Keratinocyte (primary cell): ENCODE measurements around the gene CCDC77. TPM values are rescaled to one million over a fixed set of nuclear protein-coding genes. Genes with fewer than 3 reads are reported as not detected.

Experiments
- DNase-seq: peaks from one replicate; pipeline ENCODE4 v3.0.0-alpha.2; 2011; ENCODE audit warnings: low read depth, missing footprints, low spot score
- FAIRE-seq: peaks from 2 replicates; lab custom pipeline; 2011; peaks lifted over from hg19 to GRCh38; lab: Jason Lieb, UNC
- H2AFZ ChIP-seq: 2 replicates; pipeline ENCODE4 v1.6.0; 2012; ENCODE audit warnings: low read length, control low read depth, inconsistent platforms; ENCODE audit not compliant: control insufficient read depth
- H3K27ac ChIP-seq: 2 replicates; pipeline ENCODE4 v1.5.1; 2011; ENCODE audit warnings: low read length; ENCODE audit not compliant: control insufficient read depth, insufficient read depth
- H3K27me3 ChIP-seq: 3 replicates; pipeline ENCODE4 v1.6.0; 2011; ENCODE audit warnings: low read length; ENCODE audit not compliant: control insufficient read depth, insufficient read depth; ENCODE audit errors: extremely low read depth
- H3K36me3 ChIP-seq, 2 experiments: 2 replicates in 1 of 2; 3 replicates in 1 of 2; pipeline ENCODE4 v1.5.1; 2011; ENCODE audit warnings: low read length in 2 of 2, mild to moderate bottlenecking in 1 of 2; ENCODE audit not compliant: control insufficient read depth in 2 of 2, insufficient read depth in 2 of 2; ENCODE audit errors: extremely low read depth in 1 of 2
- H3K4me1 ChIP-seq: 3 replicates; pipeline ENCODE4 v1.5.1; 2011; ENCODE audit warnings: low read length; ENCODE audit not compliant: control insufficient read depth, insufficient read depth; ENCODE audit errors: extremely low read depth
- H3K4me2 ChIP-seq: 3 replicates; pipeline ENCODE4 v1.6.0; 2011; ENCODE audit warnings: low read depth, low read length; ENCODE audit not compliant: control insufficient read depth, insufficient read depth; ENCODE audit errors: extremely low read depth
- H3K4me3 ChIP-seq, 3 experiments: fragments of 200-600 bp in 1 of 3; sonication (generic) in 1 of 3; 2 replicates in 2 of 3; 3 replicates in 1 of 3; pipeline ENCODE4 v1.5.1; 2011 to 2016; ENCODE audit warnings: low read length in 3 of 3, mild to moderate bottlenecking in 3 of 3, control low read depth in 2 of 3, inconsistent platforms in 1 of 3, low read depth in 1 of 3, mixed read lengths in 1 of 3, mixed run types in 1 of 3, moderate library complexity in 1 of 3; ENCODE audit not compliant: control insufficient read depth in 2 of 3, insufficient read depth in 2 of 3; ENCODE audit errors: extremely low read depth in 1 of 3
- H3K79me2 ChIP-seq: 2 replicates; pipeline ENCODE4 v1.6.0; 2012; ENCODE audit warnings: low read length; ENCODE audit not compliant: control insufficient read depth, insufficient read depth
- H3K9ac ChIP-seq: 3 replicates; pipeline ENCODE4 v1.6.0; 2011; ENCODE audit warnings: low read length; ENCODE audit not compliant: control insufficient read depth, insufficient read depth; ENCODE audit errors: extremely low read depth
- H3K9me1 ChIP-seq: 3 replicates; pipeline ENCODE4 v1.6.0; 2011; ENCODE audit warnings: low read length; ENCODE audit not compliant: control insufficient read depth, insufficient read depth; ENCODE audit errors: extremely low read depth
- H3K9me3 ChIP-seq: 2 replicates; pipeline ENCODE4 v1.5.1; 2012; ENCODE audit warnings: low read depth, low read length; ENCODE audit not compliant: control insufficient read depth
- H4K20me1 ChIP-seq: 3 replicates; pipeline ENCODE4 v1.6.0; 2011; ENCODE audit warnings: low read length; ENCODE audit not compliant: control insufficient read depth, insufficient read depth; ENCODE audit errors: extremely low read depth
- CTCF ChIP-seq, 3 experiments: IDR thresholded peaks in 1 of 3; conservative IDR thresholded peaks in 1 of 3; optimal IDR thresholded peaks in 1 of 3; 2 replicates in 2 of 3; 3 replicates in 1 of 3; pipeline versions ENCODE3 to v1.5.1; 2011; ENCODE audit warnings: low read length in 3 of 3, mild to moderate bottlenecking in 3 of 3, moderate library complexity in 2 of 3, control low read depth in 1 of 3, inconsistent platforms in 1 of 3; ENCODE audit not compliant: insufficient read depth in 2 of 3; ENCODE audit errors: extremely low read depth in 1 of 3
- EZH2 ChIP-seq: IDR thresholded peaks from one replicate; pipeline ENCODE4 v1.6.1; 2012; ENCODE audit warnings: inconsistent platforms, mild to moderate bottlenecking, low read length, moderate library complexity
- dilution Hi-C: fragments of 300-500 bp; cut with MboI; formaldehyde crosslinking; loops from one replicate; pipeline ENCODE4 v1.7.0; 2020; ENCODE audit warnings: low sequenced_read_pairs; ENCODE audit not compliant: extremely low pct_ligation_motif_present
- polyA plus RNA-seq, 5 experiments: library from polyadenylated mRNA; depleted of rRNA in 3 of 5; stranded (reverse) in 3 of 5; stranded (forward) in 1 of 5; unstranded in 1 of 5; fragments of >200 nt; gene quantifications; 1 replicate in 1 of 5; 2 replicates in 3 of 5; 3 replicates in 1 of 5; pipeline versions ENCODE4 v1.2.1 to v1.2.3, GENCODE V29; 2011 to 2012; ENCODE audit warnings: missing spikeins in 2 of 5, low read depth in 1 of 5, low replicate concordance in 1 of 5

Gene CCDC77
- polyA plus RNA-seq, 1 donor (not counting 4 experiments of a cell fraction or from before 2014, with no cell fraction given) = 8.3 TPM

DNA sequence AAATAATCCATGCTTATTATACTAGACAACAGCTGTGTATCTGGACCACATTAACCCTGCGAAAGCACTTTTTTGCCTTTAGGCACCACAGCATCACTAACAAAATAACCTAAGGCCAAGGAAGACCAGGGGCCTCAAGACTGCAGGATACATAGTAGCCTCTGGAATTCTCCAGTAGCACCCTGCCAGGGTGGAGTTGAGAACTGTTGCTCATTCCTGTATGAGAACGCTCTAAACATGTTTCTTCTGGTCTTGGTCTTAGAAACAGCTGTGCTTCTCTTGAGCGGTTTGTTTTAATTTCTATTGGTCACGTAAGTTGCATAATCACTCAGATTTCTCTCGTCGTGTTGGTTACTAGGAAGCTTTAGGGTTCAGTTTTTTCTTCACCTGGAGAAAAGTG lies 66.1 kb downstream of the CCDC77 start:
- H2AFZ ChIP-seq = no peak overlapping the region
- no peaks in the 10 kb centered on the region for H4K20me1 ChIP-seq
- H3K27ac ChIP-seq = peak overlapping the region; percentile 25
- H3K4me2 ChIP-seq = no peak overlapping the region
- no peaks in the 10 kb centered on the region for H3K27me3 ChIP-seq
- H3K4me3 ChIP-seq = no peak overlapping the region
- FAIRE-seq (no peak), DNase-seq (peak; percentile 33)
- no peaks in the 10 kb centered on the region for H3K36me3 ChIP-seq
- dilution Hi-C loops = no loop called here
- TF ChIP-seq CTCF (optimal IDR thresholded peaks at IDR 0.05 in 1 of 3, IDR thresholded peaks at IDR 0.05 in 1 of 3, conservative IDR thresholded peaks at IDR 0.05 in 1 of 3; ENCODE audit: extremely low read depth in 1 of 3, insufficient read depth in 2 of 3, low read length in 3 of 3) = no peak
- no peak for TF ChIP-seq EZH2
- H3K9ac ChIP-seq = no peak overlapping the region
- no peaks in the 10 kb centered on the region for H3K79me2 ChIP-seq
- no peaks in the 10 kb centered on the region for H3K9me3 ChIP-seq
- peaks cover 15% of the 10 kb centered on the region for H3K4me1 ChIP-seq
- H3K9me1 ChIP-seq = no peaks in the 10 kb centered on the region

GRCh38 chr12:468671-469389 lies 67.4 kb downstream of the CCDC77 start:
- Histone ChIP-seq H3K27me3 (no peaks in the 10 kb centered on the region), H3K27ac (no peak overlapping the region), H3K36me3 (no peaks in the 10 kb centered on the region), H2AFZ (no peak overlapping the region), H4K20me1 (no peaks in the 10 kb centered on the region), H3K4me2 (no peak overlapping the region), H3K9me1 (no peaks in the 10 kb centered on the region), H3K79me2 (no peaks in the 10 kb centered on the region), H3K4me3 (no peak overlapping the region), H3K9me3 (no peaks in the 10 kb centered on the region), H3K4me1 (peaks cover 21% of the 10 kb centered on the region), H3K9ac (no peak overlapping the region)
- DNase-seq = no peak
- dilution Hi-C loops = no loop called here
- no peak for TF ChIP-seq EZH2
- no peak for TF ChIP-seq CTCF (optimal IDR thresholded peaks at IDR 0.05 in 1 of 3, IDR thresholded peaks at IDR 0.05 in 1 of 3, conservative IDR thresholded peaks at IDR 0.05 in 1 of 3; ENCODE audit: extremely low read depth in 1 of 3, insufficient read depth in 2 of 3, low read length in 3 of 3)
- no peak for FAIRE-seq
